C4-2B (cell line): ENCODE measurements around the gene DCLRE1C.

Experiments
- ZFX ChIP-seq: fragments of 450-650 bp; IDR thresholded peaks from 2 replicates; pipeline ENCODE4 v1.6.1; 2017
- TF ChIP-seq, protein P1 (sequence below): fragments of 450-650 bp; conservative IDR thresholded peaks from 2 replicates; pipeline ENCODE4 v1.5.1; 2017; ENCODE audit warnings: mild to moderate bottlenecking

DNA sequence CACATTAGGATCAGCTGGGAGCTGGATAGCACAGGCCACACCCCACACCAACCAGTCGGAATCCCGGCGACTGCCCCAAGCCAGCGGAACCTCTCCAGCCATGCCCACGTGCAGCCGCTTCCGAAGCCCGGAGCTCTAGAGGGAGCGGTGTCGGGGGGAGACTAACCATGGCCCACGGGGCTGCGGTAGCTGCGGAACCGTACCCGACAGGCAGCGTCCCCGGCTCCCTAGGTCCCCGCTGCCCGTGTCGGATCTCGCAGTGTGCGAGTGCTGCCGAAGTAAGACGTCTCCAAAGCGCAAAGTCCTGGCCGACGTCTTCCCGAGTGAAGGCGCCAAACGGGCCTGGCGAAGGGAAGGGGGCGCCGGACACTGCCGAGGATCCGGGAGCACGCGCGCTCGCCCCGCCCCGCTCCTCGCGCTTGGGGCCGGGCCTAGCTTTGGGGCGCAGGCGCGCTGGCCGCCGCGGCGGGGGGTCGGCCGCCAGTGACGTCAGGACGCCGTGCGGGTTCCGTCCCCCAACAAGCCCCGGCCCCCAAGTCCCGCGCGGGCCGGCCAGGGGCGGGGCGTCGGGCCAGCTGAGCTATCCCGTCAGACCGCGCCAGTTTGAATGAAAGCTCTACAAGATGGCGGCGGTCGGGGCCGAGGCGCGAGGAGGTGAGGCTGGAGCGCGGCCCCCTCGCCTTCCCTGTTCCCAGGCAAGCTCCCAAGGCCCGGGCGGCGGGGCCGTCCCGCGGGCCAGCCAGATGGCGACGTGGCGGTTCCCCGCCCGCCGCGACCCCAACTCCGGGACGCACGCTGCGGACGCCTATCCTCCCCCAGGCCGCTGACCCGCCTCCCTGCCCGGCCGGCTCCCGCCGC lies 75.4 kb downstream of the DCLRE1C start, which contains the start of gene SUV39H2:
- TF ChIP-seq, protein P1, sequence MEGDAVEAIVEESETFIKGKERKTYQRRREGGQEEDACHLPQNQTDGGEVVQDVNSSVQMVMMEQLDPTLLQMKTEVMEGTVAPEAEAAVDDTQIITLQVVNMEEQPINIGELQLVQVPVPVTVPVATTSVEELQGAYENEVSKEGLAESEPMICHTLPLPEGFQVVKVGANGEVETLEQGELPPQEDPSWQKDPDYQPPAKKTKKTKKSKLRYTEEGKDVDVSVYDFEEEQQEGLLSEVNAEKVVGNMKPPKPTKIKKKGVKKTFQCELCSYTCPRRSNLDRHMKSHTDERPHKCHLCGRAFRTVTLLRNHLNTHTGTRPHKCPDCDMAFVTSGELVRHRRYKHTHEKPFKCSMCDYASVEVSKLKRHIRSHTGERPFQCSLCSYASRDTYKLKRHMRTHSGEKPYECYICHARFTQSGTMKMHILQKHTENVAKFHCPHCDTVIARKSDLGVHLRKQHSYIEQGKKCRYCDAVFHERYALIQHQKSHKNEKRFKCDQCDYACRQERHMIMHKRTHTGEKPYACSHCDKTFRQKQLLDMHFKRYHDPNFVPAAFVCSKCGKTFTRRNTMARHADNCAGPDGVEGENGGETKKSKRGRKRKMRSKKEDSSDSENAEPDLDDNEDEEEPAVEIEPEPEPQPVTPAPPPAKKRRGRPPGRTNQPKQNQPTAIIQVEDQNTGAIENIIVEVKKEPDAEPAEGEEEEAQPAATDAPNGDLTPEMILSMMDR, result no peak
- TF ChIP-seq ZFX, result no peak
